Esophagus muscularis mucosa (tissue), 3 donors: Measurements from ENCODE around the gene ARID1B.

Experiments used
- CTCF ChIP-seq, 3 experiments: fragments of 200-600 bp in 2 of 3; fragments of 450-650 bp in 1 of 3; sonication (generic) in 2 of 3; IDR thresholded peaks; one replicate each; pipeline ENCODE4 v1.5.1; 2017 to 2019; ENCODE audit warnings: antibody characterized with exemption in 3 of 3, mild to moderate bottlenecking in 2 of 3, moderate library complexity in 1 of 3
- EP300 ChIP-seq: sonication (generic); formaldehyde crosslinking; IDR thresholded peaks from one replicate; pipeline ENCODE4 v1.6.1; 2017; ENCODE audit warnings: antibody characterized with exemption

DNA sequence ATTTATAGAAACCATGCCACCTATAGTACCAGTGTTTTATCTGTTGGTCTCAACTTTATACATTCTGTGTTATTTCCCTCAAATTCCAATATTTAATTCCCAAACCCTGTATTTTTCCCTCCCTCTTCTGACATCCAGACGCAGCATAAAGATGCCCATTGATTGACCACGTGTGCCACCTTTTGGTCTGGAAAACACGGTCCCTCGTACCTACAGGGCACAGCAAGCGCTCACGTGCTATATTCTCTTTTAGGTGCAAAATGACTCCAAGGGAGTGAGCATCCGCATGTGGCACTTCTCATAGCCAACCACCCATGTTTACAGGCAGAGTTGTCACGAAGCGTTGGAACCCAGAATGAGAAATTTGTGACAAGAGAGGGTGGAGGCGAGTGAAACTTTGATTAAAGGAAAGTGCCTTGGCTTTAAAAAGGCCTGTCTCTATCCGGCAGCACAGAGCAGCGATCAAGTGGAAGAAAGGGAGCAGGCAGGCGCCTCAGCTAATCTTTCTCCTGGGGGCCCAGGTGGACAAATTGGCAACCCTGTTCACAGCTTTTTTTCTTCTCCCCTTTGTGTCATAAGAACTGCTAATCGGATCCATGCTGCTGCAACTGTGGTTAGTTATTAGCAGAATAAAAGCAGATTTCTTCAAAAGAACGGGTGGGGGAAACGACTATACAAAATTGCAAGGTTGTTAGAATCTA lies 320.2 kb downstream of the ARID1B start:
- TF ChIP-seq EP300 (no peak), CTCF (IDR thresholded peaks at IDR 0.05) (no peak)
